DOHH2 (cell line): Measurements from ENCODE around the gene MYOG.

ENCODE experiments used
- CTCF ChIP-seq: fragments of 200-600 bp; sonication (generic); IDR thresholded peaks from one replicate; pipeline ENCODE4 v1.5.1; 2014; ENCODE audit warnings: antibody characterized with exemption, mild to moderate bottlenecking, low read depth, low read length; ENCODE audit not compliant: poor library complexity, severe bottlenecking
- EZH2phosphoT487 ChIP-seq: fragments of 200-600 bp; sonication (generic); IDR thresholded peaks from 2 replicates; pipeline ENCODE4 v1.6.1; 2017; ENCODE audit warnings: borderline replicate concordance, mild to moderate bottlenecking, antibody characterized with exemption, low read length, moderate library complexity, mixed read lengths

- TF ChIP-seq CTCF (no peak), EZH2phosphoT487 (no peak)
These were observed 18.1 kb upstream of the MYOG start for GRCh38 chr1:203103829-203104495.
